ENCODE results near the gene TMEM218.
"Not testable (repeated sequence)": the region's sequence is repeated elsewhere in the genome, so short reads cannot be mapped to it uniquely, and the experiment has no call there.

Gene TMEM218

DNA sequence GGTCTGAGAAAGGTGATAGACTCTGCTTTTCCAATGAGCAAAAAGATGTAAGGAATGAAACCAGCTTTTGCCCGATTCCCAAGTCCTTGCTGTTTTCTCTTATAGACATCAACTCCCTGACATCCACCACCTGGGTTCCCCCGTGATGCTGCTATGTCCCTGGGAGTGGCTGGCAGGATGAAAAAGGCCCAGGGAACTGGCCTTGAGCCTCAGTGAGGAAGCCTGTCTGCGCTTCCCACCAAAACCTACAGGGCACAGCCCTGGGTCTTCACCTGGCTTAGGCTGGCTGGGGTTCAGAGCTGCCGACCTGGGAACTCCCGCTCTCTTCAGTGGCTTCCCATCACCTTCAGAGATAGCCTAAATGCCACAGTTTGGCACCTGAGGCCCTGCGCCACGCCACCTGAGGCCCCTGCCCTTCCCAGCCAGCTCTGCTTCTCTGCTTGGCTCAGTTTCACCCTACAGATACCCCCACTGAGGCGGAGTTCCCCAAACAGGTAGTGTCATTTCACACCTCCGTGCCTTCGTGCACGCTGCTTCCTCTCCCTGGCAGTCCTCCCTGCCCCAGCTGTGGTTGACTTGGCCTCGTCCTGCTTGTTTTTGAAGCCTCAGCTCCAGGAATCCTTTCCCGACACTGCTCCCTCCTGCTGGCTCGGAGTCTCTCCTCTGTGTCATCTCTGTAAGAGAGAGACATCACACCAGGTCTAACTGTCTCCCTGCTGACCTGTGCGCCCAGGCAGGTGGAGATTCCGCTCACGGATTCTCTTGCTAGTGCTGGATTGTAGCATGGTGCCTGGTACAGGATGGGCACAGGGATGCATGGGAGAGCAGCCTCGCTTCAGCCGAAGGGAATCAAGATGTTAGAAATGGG lies 37.6 kb downstream of the TMEM218 start:
- no peak for DNase-seq

- DNase-seq, result no peak
Measured at GRCh38 chr11:125072961-125073590, 38.4 kb downstream of the TMEM218 start.

DNA sequence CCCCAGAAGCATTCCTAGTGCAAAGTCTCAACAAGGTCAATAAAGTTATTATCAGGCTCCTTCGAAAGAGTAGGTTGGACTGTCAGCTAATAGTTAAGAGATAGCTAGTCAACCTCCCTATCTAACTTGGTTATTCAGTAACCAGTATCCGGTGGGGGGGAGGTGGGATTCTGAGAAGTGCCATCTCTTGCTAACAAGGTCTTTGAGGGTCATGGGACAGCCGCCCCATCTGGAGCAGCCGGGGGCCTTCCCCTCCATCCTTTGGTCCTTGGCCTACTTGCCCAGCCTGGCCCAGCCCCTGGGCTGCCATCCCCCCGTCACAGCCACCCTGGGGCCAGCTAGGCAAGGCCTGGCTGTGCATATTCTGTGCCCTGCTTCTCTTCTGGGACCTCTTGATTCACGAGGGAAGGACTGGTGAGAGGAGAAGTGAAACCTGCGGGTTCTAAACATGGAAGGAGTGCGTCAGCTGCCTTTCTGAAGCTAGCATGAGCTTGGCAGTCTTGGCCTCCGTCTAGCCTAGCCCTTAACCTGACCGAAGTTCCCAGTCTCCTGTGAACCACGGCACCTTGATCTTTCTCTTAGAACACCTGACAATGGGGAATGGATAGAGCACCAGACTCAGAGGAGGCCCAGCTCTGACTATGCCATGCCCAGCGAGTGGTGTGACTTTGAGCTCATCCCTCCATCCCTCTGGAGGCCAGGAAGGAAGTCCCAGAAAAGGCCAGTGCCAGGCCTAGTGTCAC lies 39.0 kb downstream of the TMEM218 start:
- no peak for DNase-seq

DNA sequence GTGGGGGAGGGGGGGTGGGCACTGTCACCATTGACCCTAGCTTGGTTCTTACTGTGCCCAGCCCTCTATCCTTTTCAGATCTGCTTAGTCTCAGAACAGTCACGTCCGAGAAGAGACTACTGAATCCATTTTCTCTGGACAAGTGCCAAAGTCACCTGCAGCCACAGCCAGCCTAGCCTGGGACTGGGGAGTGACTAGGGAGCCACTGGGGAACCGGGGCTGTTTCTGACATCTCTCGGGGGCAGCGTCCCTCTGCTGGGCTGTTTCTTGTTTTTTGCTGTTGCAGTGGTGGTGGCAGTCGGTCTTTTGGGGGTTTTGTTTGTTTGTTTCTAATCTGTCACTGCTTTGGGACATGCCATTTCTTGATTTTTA lies 39.6 kb downstream of the TMEM218 start:
- DNase-seq, result no peak

DNA sequence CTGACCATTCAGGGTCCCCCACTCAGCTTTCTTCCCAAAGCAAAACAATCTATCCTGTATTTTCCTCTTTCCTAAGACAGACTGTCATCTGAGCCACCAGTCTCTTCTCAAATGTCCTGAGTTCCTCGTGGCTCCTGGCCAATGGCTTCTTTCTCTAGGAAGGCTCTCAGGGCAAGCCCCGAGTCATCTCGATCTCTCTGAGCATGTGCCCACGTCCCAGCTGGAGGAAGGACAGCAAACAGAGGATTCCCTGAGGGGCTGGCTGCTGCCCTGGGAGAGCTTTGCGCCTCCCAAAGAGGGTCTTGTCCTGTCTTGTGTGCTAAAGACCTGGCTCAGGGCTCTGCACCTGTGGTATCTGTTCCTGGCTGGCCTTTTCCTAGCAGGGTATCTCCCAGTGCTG lies 40.0 kb downstream of the TMEM218 start:
- no peak for DNase-seq

DNA sequence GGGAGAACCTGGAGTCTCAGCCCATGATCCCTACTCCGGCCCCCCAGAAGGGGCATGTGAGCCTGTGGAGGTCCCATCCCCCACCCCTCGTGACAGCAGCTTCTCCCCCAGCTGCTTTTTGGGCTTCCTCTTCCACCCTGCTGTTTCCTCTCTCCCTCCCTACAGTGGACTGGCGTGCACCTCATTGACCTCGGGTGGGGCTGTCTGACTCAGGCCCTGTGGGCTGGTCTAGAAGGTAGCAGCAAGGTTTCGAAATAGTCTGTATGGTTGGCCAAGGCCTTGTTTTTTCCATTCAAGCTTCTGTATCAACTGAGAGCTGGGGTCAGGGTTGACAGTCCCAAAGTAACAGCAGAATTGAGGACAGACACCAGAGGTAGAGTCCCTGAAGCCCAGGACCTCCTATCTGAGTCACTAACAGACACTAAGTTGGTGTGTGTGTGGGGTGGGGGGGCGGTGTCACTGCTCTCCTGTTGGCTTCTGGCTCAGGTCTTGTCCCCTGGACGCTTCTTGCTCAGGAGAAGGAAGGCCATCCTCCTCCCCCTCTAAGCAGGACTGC lies 40.6 kb downstream of the TMEM218 start:
- no peak for DNase-seq

- no peak for DNase-seq
Measured at GRCh38 chr11:125069796-125070195, 41.6 kb downstream of the TMEM218 start.

DNA sequence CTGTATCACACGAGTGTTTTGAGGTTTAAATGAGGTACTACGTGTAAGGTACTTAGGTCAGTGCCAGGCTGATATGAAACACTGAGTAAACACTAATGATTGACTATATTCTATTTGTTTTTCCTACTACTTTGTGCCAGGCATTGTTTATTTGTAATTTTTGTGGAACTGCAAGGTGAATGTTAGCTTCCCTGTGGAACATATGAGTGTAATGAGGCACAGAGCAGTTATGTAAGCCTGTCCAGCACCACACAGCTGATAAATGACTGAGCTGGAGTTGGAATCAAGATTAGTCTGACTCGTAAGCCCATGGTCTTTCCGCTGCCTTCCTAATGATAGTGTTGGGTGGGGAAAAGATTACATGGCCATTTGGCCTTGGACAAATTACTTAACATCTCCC lies 42.4 kb downstream of the TMEM218 start:
- no peak for DNase-seq

- DNase-seq, result no peak
Measured at GRCh38 chr11:125068368-125068767, 43.1 kb downstream of the TMEM218 start.

- DNase-seq, result no peak
Measured at GRCh38 chr11:125064070-125064469, 47.4 kb downstream of the TMEM218 start.

- DNase-seq, result no peak
Measured at GRCh38 chr11:125063429-125064043, 47.9 kb downstream of the TMEM218 start.

DNA sequence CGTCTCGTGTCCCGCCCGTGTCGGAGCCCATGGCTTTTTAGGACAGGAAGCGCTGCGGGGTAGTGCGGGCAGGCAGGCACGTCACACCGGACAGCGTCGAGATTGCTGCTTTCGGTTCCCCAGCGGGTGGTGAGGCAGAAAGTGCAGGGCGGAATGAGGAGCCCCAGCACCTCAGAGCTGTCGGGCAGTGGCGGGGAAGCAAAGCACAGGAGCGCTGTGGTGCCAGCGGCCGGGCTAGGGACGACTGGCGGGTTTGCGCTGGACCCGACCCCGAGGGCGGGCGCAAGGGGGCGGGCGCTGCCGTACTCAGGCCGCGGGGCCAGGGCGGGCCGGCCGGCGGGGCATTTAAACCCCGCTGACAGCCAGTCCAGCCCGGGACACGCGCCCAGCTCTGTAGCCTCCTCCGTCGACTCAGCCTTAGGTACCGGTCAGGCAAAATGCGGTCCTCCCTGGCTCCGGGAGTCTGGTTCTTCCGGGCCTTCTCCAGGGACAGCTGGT lies 48.4 kb downstream of the TMEM218 start, which contains the start of gene SLC37A2:
TSS of gene SLC37A2 (plus strand) at position 375 of the 498 bp plus-strand sequence. CDS start at position 438, 63 bp downstream.
- peak; percentile 25 for DNase-seq

DNA sequence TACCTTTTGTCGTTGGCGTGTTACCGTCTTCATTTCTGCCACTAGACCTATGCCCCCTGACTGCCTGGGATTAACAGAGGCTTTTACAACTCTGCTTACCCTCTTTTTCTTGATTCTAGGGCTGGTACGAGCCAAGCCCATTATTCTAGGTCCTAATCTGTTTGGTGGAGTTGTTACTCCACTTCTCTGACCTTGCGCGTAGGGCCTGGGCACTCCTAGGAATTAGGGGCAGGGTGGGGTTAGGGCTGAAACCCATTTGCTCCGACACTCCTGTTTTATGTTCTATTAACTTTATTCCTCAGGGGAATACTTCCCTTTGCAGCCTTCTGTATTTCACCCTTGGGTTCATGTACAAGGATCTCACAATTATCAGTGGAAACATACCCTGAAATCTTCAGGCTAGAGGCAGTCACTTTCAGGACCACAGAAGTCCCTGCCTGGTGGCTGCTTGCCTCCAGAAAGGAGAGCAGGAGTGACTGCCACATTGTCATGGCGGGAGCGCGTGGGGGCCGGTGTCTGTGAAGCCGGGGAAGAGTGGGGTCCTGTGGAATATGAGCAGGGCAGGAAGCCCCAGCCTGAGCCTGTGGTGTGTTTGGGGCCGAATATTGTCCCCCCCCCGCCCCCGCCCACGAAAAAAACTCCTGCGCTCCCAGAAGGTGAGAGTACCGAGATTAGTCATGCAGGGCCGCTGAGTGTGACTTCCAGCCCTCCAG lies 49.1 kb downstream of the TMEM218 start:
- DNase-seq, result no peak

GRCh38 chr11:125061281-125061680 lies 50.1 kb downstream of the TMEM218 start:
- DNase-seq, result no peak

DNA sequence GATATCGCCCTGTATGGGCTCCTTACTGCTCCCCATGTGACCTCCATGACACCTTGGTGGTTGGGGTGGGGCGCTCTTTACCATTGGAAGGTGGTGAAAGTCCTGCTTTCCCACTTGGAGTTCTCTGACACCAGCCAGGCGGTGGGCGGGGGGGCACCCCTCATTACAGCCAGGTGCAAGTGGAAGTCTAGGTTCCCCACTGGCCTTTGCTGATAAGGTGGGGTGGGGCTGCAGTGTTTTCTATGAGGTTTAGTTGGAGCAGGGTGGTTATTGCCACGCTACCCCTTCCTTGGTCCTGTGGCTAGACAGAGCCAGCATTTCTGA lies 53.8 kb downstream of the TMEM218 start:
- no peak for DNase-seq

GRCh38 chr11:125056931-125057692 lies 54.3 kb downstream of the TMEM218 start:
- no peak for DNase-seq

DNA sequence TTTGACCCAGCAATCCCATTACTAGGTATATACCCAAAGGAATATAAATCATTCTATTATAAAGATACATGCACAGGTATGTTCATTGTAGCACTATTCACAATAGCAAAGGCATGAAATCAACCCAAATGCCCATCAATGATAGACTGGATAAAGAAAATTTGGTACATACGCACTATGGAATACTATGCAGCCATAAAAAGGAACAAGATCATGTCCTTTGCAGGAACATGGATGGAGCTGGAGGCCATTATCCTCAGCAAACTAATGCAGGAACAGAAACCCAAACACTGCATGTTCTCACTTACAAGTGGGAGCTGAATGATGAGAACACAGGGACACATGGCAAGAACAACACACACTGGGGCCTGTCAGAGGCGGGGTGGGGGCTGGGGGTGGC lies 55.3 kb downstream of the TMEM218 start:
- not testable (repeated sequence) for DNase-seq

- DNase-seq, result no peak
Measured at GRCh38 chr11:125055107-125055715, 56.2 kb downstream of the TMEM218 start.

DNA sequence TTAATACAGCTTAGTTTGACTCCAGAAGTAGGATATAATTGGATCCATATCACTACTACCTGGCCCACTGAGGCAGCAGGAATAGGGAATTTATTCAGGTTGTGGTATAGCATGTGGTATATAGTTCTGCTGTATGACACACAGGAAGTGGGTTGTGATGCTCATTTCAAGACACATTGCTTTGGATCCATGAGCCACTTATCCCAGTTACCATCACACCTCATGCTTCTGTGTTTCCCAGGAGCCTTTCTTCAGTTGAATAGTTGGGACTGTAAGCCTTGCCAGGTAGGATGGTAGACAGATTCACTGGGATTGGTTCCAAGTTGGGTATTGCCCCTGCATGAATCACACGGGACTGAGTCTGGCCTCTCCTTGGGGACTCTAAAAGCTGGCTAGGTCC lies 58.3 kb downstream of the TMEM218 start:
- no peak for DNase-seq

- DNase-seq, result no peak
Measured at GRCh38 chr11:125052047-125052446, 59.4 kb downstream of the TMEM218 start.

All from activated naive CD4-positive, alpha-beta T cell treated with anti-CD3 and anti-CD28 coated beads, Interleukin-2, amount 50 U/mL, for 16 hours (primary cell).